Erythroblast (primary cell): Measurements from ENCODE around the gene KCTD16.

Experiments used
- DNase-seq, 2 experiments: peaks; one replicate each; lab custom pipeline; 2025; lab: John Stamatoyannopoulos, UW
- GATA1 ChIP-seq: IDR thresholded peaks from 2 replicates; pipeline ENCODE4 v1.6.1; 2011; ENCODE audit warnings: low read depth, mild to moderate bottlenecking, control low read depth, low read length, moderate library complexity
- POLR2A ChIP-seq: IDR thresholded peaks from 2 replicates; pipeline ENCODE4 v1.6.1; 2011; ENCODE audit warnings: mild to moderate bottlenecking, low read length

KCTD16 gene

GRCh38 chr5:144207875-144208444 lies 37.3 kb downstream of the KCTD16 start:
- TF ChIP-seq GATA1 (no peak), POLR2A (no peak)
- no peak for DNase-seq

GRCh38 chr5:144209361-144209760 lies 38.7 kb downstream of the KCTD16 start:
- no peak for DNase-seq
- no peak for TF ChIP-seq GATA1
- no peak for TF ChIP-seq POLR2A

GRCh38 chr5:144210655-144211054 lies 40.0 kb downstream of the KCTD16 start:
- DNase-seq = no peak
- no peak for TF ChIP-seq POLR2A
- no peak for TF ChIP-seq GATA1

- TF ChIP-seq POLR2A (no peak), GATA1 (no peak)
- no peak for DNase-seq
Observed at GRCh38 chr5:144219869-144220268, 49.2 kb downstream of the KCTD16 start.

- no peak for DNase-seq
- TF ChIP-seq GATA1 (no peak), POLR2A (no peak)
Observed at GRCh38 chr5:144227363-144227999, 56.8 kb downstream of the KCTD16 start.

- no peak for DNase-seq
- TF ChIP-seq GATA1 (no peak), POLR2A (no peak)
Observed at GRCh38 chr5:144230806-144231205, 60.1 kb downstream of the KCTD16 start.

- DNase-seq = no peak
- TF ChIP-seq POLR2A (no peak), GATA1 (no peak)
Observed at GRCh38 chr5:144232285-144232684, 61.6 kb downstream of the KCTD16 start.

- no peak for TF ChIP-seq GATA1
- TF ChIP-seq POLR2A = no peak
- DNase-seq = no peak
Observed at GRCh38 chr5:144236499-144236898, 65.8 kb downstream of the KCTD16 start.

GRCh38 chr5:144237851-144238250 lies 67.2 kb downstream of the KCTD16 start:
- DNase-seq = no peak
- TF ChIP-seq GATA1 (no peak), POLR2A (no peak)

GRCh38 chr5:144247131-144247530 lies 76.5 kb downstream of the KCTD16 start:
- DNase-seq = no peak

GRCh38 chr5:144248015-144248414 lies 77.3 kb downstream of the KCTD16 start:
- no peak for DNase-seq
- TF ChIP-seq GATA1 (no peak), POLR2A (no peak)

More at GRCh38 chr5:144247131-144247530, 76.5 kb downstream of the KCTD16 start:
- TF ChIP-seq POLR2A = no peak
- TF ChIP-seq GATA1 = no peak

- TF ChIP-seq POLR2A (no peak), GATA1 (no peak)
- DNase-seq = no peak
Observed at GRCh38 chr5:144249755-144250464, 79.2 kb downstream of the KCTD16 start.

- DNase-seq = no peak
- TF ChIP-seq GATA1 = no peak
- TF ChIP-seq POLR2A = no peak
Observed at GRCh38 chr5:144254552-144254951, 83.9 kb downstream of the KCTD16 start.

GRCh38 chr5:144260121-144260520 lies 89.4 kb downstream of the KCTD16 start:
- no peak for DNase-seq
- no peak for TF ChIP-seq POLR2A
- TF ChIP-seq GATA1 = no peak

GRCh38 chr5:144265643-144266247 lies 95.1 kb downstream of the KCTD16 start:
- DNase-seq = no peak
- TF ChIP-seq GATA1 (no peak), POLR2A (no peak)
